RWPE1 (cell line): ENCODE data around the gene LIN7C.

Experiments used
- CTCF ChIA-PET: fragments of 350-600 bp; sonication (Branson Sonifier 250); formaldehyde crosslinking; extraction: SDS; loops from one replicate; lab custom pipeline; 2021; lab: Yijun Ruan, JAX
- POLR2A ChIA-PET: fragments of 400-600 bp; formaldehyde crosslinking; extraction: SDS; loops from one replicate; lab custom pipeline; 2020; ENCODE audit warnings: antibody characterized with exemption; ENCODE audit not compliant: low non-redundant PET; lab: Yijun Ruan, JAX
- DNase-seq: peaks from one replicate; pipeline ENCODE4 v3.0.0; 2012; ENCODE audit warnings: low spot score
- H3K27ac ChIP-seq: fragments of 450-650 bp; 2 replicates; pipeline ENCODE4 v1.5.1; 2017
- CTCF ChIP-seq: fragments of 450-650 bp; conservative IDR thresholded peaks from 2 replicates; pipeline ENCODE4 v1.5.1; 2017; ENCODE audit warnings: low read depth, mild to moderate bottlenecking

The LIN7C gene

DNA sequence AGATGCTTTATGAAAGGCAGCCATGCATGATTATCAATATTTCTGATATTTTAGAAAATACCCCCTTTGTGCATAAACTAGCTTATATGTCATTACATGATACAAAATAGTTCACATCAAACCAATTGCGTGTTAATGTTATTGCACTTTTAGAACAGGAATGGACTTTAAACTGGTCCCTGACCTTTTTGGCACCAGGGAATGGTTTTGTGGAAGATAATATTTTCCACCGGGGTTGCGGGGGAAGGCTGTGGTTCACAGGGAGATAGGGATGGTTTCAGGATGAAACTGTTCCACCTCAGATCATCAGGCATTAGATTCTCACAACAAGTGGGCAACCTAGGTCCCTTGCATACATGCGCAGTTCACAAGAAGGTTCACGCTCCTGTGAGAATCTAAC, 17.5 kb downstream of the LIN7C start:
- POLR2A ChIA-PET, result no interaction called here
- CTCF ChIA-PET, result no interaction called here
- no peak for TF ChIP-seq CTCF

GRCh38 chr11:27487706-27488105, 18.9 kb downstream of the LIN7C start:
- ChIA-PET POLR2A (no interaction called here), CTCF (no interaction called here)
- no peak overlapping the region for H3K27ac ChIP-seq
- TF ChIP-seq CTCF, result no peak
- DNase-seq, result no peak

More for the DNA sequence above, 17.5 kb downstream of the LIN7C start:
- no peak for DNase-seq
- H3K27ac ChIP-seq, result no peak overlapping the region

DNA sequence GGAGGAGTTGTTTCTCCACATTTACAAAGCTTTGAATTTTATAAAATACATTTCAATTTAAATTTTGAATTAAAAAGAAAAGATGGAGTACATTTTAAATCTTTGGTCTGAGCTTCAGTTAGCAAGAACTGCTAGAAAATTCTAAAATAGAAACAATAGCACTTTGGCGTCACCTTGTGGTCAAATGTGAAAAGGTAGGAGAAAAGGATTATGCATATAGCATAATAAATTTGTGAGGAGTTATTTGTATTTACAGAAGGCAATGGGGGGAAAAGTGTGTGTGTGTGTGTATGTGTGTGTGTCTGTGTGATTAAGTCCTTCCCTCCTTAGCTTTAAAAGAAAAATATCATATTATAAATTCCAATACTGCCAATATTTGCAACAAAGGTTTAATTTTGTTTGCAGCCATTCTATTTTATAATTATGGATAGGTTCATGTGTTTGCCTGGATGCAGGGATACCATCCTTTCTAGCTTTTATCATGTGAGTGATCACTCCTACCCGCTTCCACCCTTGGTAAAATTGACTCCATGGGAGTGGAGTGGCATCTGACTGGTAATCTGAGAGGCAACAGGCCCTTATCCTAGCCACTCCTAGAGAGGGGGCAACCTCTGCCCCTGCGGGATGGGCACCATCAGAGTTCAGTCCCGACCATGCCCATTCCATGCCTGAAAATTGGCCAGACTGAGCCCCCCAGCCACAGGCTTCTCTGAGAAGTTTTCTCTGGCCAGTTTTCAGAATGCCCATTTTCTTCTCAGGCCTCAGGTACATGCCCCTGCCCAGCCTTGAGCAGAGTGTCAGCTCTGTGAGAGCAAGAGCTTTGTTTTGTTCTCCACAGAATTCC, 20.4 kb downstream of the LIN7C start:
- peak; percentile 97 for TF ChIP-seq CTCF
- POLR2A ChIA-PET, result no interaction called here
- CTCF ChIA-PET, result interaction anchor here (0.6 to 1.9 kb wide), 16 partner anchors 10 to 1421 kb away, joined by 3 to 20 read pairs (median 4); no protein-coding TSS in a partner anchor
- peak overlapping the region; percentile 40; the same call in 1 of the 2 replicates for H3K27ac ChIP-seq
- no peak for DNase-seq

- no peak for TF ChIP-seq CTCF
- ChIA-PET CTCF (no interaction called here), POLR2A (no interaction called here)
- no peak for DNase-seq
- no peak overlapping the region for H3K27ac ChIP-seq
Observed at GRCh38 chr11:27482793-27483192, 23.8 kb downstream of the LIN7C start.

DNA sequence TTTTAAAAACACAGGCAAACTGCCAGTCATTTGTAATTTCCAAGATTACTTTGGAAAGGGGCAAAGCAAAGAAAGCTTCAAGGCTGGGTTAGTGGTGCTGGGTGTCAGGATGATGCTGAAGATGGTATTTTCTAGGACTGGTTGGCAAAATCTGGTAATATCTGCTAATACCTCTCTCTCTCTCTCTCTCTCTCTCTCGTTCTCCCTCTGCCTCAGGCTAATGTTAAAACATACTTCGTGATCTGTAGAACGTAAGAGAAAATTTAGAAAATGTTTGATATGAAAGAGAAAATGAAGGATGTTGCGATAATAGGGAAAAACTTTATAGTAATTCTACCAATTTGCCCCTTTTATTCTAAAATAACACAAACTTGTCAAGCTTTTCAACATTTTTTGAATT, 24.6 kb downstream of the LIN7C start:
- no peak overlapping the region for H3K27ac ChIP-seq
- POLR2A ChIA-PET, result no interaction called here
- CTCF ChIA-PET, result interaction anchor here (0.6 kb wide), 1 partner anchor 910 kb away, joined by 6 read pairs; the partner anchor contains the start of gene MUC15
- TF ChIP-seq CTCF, result no peak
- no peak for DNase-seq

DNA sequence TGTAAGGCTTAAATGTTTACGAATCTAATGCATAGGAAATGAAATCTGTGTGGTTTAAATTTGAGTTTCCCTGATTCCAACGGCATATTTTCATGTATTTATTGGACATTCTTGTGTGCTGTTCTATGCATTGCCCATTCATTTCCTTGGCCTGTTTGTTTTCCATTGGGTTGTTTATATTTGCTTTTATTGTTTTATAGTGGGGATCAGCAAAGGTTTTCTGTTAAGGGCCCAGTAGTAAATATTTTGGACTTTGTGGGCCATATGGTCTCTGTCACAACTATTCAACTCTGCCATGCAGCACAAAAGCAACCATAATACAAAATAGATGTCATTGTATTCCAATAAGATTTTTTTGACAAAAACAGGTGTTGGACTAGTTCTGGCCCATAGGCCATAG, 28.7 kb downstream of the LIN7C start:
- CTCF ChIA-PET, result interaction anchor here (0.6 kb wide), 2 partner anchors 9 to 20 kb away, joined by 4 to 6 read pairs; no protein-coding TSS in a partner anchor
- H3K27ac ChIP-seq, result no peak overlapping the region
- no peak for DNase-seq
- no peak for TF ChIP-seq CTCF
- POLR2A ChIA-PET, result no interaction called here
